Ascending aorta (tissue), 2 donors: ENCODE data around the gene POLR1C. TPM values are rescaled to one million over a fixed set of nuclear protein-coding genes. Genes with fewer than 3 reads are reported as not detected.

Experiments
- DNase-seq, 2 donors: peaks; one replicate each; pipeline ENCODE4 v3.0.0-alpha.2; 2019; ENCODE audit warnings: low spot score in 2 of 2
- H3K27ac ChIP-seq, 2 donors: fragments of 200-600 bp; sonication (generic); one replicate each; pipeline ENCODE4 v1.5.1; 2016 to 2017; ENCODE audit warnings: mild to moderate bottlenecking in 1 of 2
- H3K27me3 ChIP-seq: fragments of 200-600 bp; sonication (generic); one replicate; pipeline ENCODE4 v1.5.1; 2017
- H3K36me3 ChIP-seq, 2 donors: fragments of 200-600 bp; sonication (generic); one replicate each; pipeline ENCODE4 v1.5.1; 2016
- H3K4me1 ChIP-seq, 2 donors: fragments of 200-600 bp; sonication (generic); one replicate each; pipeline ENCODE4 v1.5.1; 2016 to 2017; ENCODE audit warnings: mild to moderate bottlenecking in 1 of 2
- H3K4me3 ChIP-seq, 2 donors: fragments of 200-600 bp; sonication (generic); one replicate each; pipeline ENCODE4 v1.5.1; 2016 to 2017; ENCODE audit warnings: mild to moderate bottlenecking in 1 of 2
- H3K9me3 ChIP-seq, 2 donors: fragments of 200-600 bp; sonication (generic); one replicate each; pipeline ENCODE4 v1.5.1; 2016
- intact Hi-C: fragments of 100-400 bp; cut with DNase I; formaldehyde crosslinking; loops from one replicate; pipeline ENCODE4 v1.15.1; 2023
- total RNA-seq: library from RNA; depleted of rRNA; stranded (reverse); fragments of >200 nt; gene quantifications from one replicate; pipeline ENCODE4 v1.1.0, GENCODE V29; 2016
- TF ChIP-seq, protein P1 (sequence below), 3 experiments: fragments of 200-600 bp in 2 of 3; fragments of 450-650 bp in 1 of 3; sonication (generic) in 2 of 3; IDR thresholded peaks; one replicate each; pipeline ENCODE4 v1.5.1; 2016 to 2019; ENCODE audit warnings: antibody characterized with exemption in 3 of 3, mild to moderate bottlenecking in 1 of 3, moderate library complexity in 1 of 3

Gene POLR1C
- total RNA-seq, 1 donor from 2014 or later, result 51.5 TPM

DNA sequence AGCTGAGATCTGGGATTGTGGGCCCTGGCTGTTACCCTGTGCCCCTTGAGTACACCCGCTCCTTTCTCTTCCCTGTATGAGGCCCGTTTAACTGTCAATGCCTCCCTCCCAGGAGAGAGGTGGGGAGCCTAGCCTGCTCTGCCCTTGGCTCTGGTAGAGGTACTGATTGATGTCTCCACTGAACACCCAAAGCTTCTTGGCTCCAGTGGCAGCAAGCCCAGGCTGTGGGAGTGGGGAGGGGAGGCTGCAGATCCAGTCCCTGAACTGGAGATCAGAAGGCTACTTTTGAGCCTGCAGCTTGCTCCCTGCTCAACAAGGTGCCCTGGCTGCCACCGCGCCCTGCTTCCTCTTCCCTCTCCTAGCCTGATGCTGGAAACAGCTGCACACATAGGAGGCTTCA is 14.2 kb upstream of the POLR1C start:
- TF ChIP-seq, protein P1, sequence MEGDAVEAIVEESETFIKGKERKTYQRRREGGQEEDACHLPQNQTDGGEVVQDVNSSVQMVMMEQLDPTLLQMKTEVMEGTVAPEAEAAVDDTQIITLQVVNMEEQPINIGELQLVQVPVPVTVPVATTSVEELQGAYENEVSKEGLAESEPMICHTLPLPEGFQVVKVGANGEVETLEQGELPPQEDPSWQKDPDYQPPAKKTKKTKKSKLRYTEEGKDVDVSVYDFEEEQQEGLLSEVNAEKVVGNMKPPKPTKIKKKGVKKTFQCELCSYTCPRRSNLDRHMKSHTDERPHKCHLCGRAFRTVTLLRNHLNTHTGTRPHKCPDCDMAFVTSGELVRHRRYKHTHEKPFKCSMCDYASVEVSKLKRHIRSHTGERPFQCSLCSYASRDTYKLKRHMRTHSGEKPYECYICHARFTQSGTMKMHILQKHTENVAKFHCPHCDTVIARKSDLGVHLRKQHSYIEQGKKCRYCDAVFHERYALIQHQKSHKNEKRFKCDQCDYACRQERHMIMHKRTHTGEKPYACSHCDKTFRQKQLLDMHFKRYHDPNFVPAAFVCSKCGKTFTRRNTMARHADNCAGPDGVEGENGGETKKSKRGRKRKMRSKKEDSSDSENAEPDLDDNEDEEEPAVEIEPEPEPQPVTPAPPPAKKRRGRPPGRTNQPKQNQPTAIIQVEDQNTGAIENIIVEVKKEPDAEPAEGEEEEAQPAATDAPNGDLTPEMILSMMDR (IDR thresholded peaks at IDR 0.05), result no peak
- no peaks in the 10 kb centered on the region for H3K9me3 ChIP-seq
- H3K4me1 ChIP-seq, result peaks cover 0 to 6% of the 10 kb centered on the region in 2 donors
- H3K27ac ChIP-seq, result no peak overlapping the region
- H3K4me3 ChIP-seq, result no peak overlapping the region
- DNase-seq, result no peak
- no peaks in the 10 kb centered on the region for H3K27me3 ChIP-seq
- intact Hi-C loops, result no loop called here
- peaks cover 56 to 79% of the 10 kb centered on the region in 2 donors for H3K36me3 ChIP-seq

DNA sequence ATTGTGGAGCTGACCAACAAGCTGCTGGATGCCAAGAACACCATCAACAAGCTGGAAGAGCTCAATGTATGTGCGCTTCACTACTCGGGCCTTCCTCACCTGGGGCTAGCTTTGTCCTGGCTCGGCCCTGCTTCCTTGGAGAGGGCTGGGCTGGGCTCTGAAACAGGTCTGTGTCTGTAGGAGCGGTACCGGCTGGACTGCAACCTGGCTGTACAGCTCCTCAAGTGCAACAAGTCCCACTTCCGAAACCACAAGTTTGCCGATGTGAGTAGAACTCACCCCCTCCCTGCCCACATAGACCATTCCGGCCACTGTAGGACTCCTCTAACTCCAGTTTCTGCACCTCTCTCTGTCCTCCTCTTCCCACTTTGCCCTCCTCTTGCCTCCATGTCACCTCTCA is 13.4 kb upstream of the POLR1C start:
- intact Hi-C loops, result no loop called here

DNA sequence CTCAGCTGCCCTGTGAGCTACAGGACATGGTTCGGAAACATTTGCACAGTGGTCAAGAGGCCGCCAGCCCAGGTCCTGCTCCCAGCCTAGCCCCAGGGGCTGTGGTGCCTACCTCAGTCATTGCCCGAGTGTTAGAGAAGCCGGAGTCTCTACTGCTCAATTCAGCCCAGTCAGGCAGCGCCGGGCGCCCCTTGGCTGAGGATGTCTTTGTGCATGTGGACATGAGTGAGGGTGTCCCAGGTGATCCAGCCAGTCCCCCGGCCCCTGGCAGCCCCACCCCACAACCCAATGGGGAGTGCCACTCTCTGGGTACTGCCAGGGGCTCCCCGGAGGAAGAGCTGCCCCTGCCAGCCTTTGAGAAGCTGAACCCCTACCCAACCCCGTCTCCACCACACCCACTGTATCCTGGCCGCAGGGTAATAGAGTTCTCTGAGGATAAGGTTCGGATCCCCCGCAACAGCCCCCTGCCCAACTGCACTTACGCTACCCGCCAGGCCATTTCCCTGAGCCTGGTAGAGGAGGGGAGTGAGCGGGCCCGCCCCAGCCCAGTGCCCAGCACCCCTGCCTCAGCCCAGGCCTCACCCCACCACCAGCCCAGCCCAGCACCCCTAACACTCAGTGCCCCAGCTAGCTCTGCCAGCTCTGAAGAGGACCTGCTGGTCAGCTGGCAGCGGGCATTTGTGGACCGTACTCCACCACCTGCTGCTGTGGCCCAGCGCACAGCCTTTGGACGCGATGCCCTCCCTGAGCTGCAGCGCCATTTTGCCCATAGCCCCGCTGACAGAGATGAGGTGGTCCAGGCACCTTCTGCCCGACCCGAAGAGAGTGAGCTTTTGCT is 11.9 kb upstream of the POLR1C start:
- Histone ChIP-seq H3K36me3 (peaks cover 50 to 56% of the 10 kb centered on the region in 2 donors), H3K4me3 (no peak overlapping the region), H3K27ac (no peak overlapping the region), H3K4me1 (peaks cover 8 to 11% of the 10 kb centered on the region in 2 donors), H3K27me3 (no peaks in the 10 kb centered on the region), H3K9me3 (no peaks in the 10 kb centered on the region)
- DNase-seq, result no peak
- intact Hi-C loops, result loop anchor here (5.0 kb wide), 1 partner anchor 278 kb away; the partner anchor contains the start of gene DNPH1
- TF ChIP-seq, protein P1 (IDR thresholded peaks at IDR 0.05), result no peak

More for the DNA sequence above, 13.4 kb upstream of the POLR1C start:
- Histone ChIP-seq H3K9me3 (no peaks in the 10 kb centered on the region), H3K36me3 (peaks cover 56 to 71% of the 10 kb centered on the region in 2 donors), H3K4me3 (no peak overlapping the region), H3K4me1 (peaks cover 0 to 4% of the 10 kb centered on the region in 2 donors), H3K27ac (no peak overlapping the region), H3K27me3 (no peaks in the 10 kb centered on the region)
- TF ChIP-seq, protein P1 (IDR thresholded peaks at IDR 0.05), result no peak
- no peak for DNase-seq

DNA sequence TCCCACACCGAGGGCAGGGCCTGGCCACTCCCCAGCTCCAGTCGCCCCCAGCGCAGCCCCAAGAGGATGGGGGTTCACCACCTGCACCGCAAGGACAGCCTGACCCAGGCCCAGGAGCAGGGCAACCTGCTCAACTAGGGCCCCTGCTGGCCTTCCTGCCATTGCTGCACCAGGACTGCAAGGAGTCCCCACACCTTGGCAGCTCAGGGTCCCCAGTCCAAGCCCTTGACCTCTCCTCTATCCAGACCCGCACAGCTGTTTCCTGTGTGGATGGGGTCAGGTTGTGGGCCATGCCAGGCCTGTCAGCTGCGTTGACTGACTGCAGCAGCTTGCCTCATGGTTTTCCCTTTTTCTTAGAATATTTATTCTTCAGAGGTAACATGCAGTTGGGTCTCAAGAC is 11.2 kb upstream of the POLR1C start:
- no peak overlapping the region for H3K4me3 ChIP-seq
- H3K27ac ChIP-seq, result no peak overlapping the region
- H3K9me3 ChIP-seq, result no peaks in the 10 kb centered on the region
- intact Hi-C loops, result loop anchor here (1.0 to 5.0 kb wide), 2 partner anchors 51 to 278 kb away; partner anchors contain the start of gene DNPH1
- TF ChIP-seq, protein P1 (IDR thresholded peaks at IDR 0.05), result no peak
- H3K4me1 ChIP-seq, result peaks cover 8 to 13% of the 10 kb centered on the region in 2 donors
- DNase-seq, result no peak
- H3K36me3 ChIP-seq, result peaks cover 42 to 49% of the 10 kb centered on the region in 2 donors
- H3K27me3 ChIP-seq, result no peaks in the 10 kb centered on the region

DNA sequence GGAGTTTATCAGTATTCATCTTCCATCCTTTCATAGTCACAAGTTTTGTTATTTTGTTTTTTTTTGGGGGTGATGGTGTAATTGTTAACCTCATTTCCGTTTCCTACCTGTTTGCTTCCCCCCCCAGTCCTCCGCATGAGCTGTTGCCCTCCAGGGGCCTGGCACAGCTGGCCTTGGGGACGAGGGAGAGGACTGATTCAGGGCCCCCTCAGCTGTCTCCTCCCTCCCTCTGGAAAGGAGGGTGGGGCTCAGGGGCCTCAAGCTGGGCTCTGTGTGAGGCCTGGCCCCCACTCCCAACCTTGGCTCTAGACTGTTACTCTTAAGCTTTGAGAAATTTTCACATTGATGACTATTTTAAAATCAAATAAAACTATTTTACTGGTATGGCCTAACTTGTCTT is 10.7 kb upstream of the POLR1C start:
- Histone ChIP-seq H3K4me3 (no peak overlapping the region), H3K27ac (no peak overlapping the region), H3K36me3 (peaks cover 41 to 46% of the 10 kb centered on the region in 2 donors), H3K27me3 (no peaks in the 10 kb centered on the region), H3K4me1 (peaks cover 8 to 15% of the 10 kb centered on the region in 2 donors), H3K9me3 (no peaks in the 10 kb centered on the region)
- intact Hi-C loops, result loop anchor here (1.0 to 5.0 kb wide), 2 partner anchors 52 to 279 kb away; partner anchors contain the start of gene DNPH1
- DNase-seq, result no peak
- TF ChIP-seq, protein P1 (IDR thresholded peaks at IDR 0.05), result no peak
